ENCODE measurements around the gene CCDC60.

The CCDC60 gene

GRCh38 chr12:119334430-119335170 is at the start of gene CCDC60:
Gene CCDC60, plus strand, starts transcription at chr12:119334729. Its CDS starts 448 bp downstream, at chr12:119335177.
- no peak for DNase-seq (ENCODE audit: low read depth in 3 of 3)

GRCh38 chr12:119288576-119288975 is 46.0 kb upstream of the CCDC60 start:
- no peak for DNase-seq (ENCODE audit: low read depth in 3 of 3)

- DNase-seq (ENCODE audit: low read depth in 3 of 3), result no peak
Measured at GRCh38 chr12:119292893-119293630, 41.5 kb upstream of the CCDC60 start.

GRCh38 chr12:119294211-119294610 is 40.3 kb upstream of the CCDC60 start:
- DNase-seq (ENCODE audit: low read depth in 3 of 3), result no peak

DNA sequence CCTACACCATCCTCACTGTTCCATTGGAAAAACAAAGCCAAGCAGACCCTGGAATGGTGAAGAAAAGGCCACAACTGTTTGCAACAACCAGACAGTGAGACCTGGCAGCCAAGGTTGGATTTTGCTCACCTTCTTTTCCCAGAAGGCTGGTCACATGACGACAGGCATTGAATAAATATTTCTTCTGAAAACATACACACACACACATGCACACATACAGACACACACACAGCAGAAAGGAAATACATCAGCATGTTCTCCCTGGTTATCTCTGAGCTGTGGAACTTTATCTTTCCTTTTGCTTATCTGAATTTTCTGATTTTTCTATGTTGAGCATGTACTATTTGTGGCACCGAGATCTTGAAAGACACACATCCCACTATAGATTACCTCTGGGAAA is 38.0 kb upstream of the CCDC60 start:
- no peak for DNase-seq (ENCODE audit: low read depth in 3 of 3)

- no peak for DNase-seq (ENCODE audit: low read depth in 3 of 3)
Measured at GRCh38 chr12:119299130-119299529, 35.4 kb upstream of the CCDC60 start.

- no peak for DNase-seq (ENCODE audit: low read depth in 3 of 3)
Measured at GRCh38 chr12:119301379-119301778, 33.1 kb upstream of the CCDC60 start.

- no peak for DNase-seq (ENCODE audit: low read depth in 3 of 3)
Measured at GRCh38 chr12:119302451-119303080, 32.0 kb upstream of the CCDC60 start.

DNA sequence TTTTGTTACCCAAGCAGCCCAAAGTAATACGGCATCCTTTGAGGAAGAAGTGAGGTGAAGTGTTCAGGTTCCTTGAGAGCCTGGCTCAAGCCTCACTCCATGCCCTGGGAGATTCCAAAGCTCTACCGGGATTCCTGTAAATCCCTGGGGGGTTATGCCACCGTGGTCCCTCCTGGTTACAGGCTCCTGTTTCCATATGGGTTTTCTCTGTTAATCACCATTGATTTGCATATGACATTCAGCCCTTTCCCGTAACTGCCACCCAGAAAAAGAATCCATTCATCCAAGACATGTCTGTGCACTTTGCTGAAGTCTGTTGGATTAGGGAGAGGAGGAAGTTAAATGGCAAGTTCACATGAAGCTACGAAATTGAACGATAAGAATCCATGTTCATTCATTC is 27.9 kb upstream of the CCDC60 start:
- DNase-seq (ENCODE audit: low read depth in 3 of 3), result no peak

GRCh38 chr12:119307747-119308146 is 26.8 kb upstream of the CCDC60 start:
- DNase-seq (ENCODE audit: low read depth in 3 of 3), result no peak

DNA sequence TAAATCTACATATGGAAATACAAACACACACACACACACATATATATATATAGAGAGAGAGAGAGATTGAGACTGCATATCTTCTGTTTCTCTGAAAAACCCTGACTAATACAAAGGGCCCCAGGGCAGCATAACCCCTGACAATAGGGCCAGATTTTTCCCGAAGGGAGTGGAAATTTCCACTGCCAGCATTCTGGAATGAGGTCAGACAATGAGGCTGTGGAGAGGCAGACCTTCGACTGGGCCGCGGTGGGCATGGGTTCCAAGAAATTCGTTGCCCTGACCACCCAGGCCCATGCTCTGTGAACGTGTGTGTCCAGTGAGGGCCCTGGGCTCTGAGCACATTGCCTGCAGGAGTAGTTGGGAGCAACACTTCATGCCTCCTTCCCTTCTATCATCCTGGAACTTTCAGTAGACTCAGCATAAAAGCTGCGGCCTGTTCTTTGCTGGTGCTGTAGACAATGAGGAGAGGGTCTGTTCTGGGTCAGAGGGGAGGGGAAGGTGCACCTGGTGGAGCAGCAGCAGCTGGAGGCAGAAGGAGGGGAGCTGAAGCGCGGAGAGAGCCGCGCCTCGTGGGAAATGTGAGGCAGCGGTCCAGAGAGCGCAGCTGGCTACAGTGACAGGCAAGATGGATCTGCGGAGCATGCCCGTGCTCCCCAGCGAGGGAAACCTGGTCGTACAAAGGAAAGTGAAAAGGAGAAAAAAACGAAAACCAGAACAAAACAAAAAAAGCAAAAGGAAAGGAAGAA is 25.6 kb upstream of the CCDC60 start:
- no peak for DNase-seq (ENCODE audit: low read depth in 3 of 3)

DNA sequence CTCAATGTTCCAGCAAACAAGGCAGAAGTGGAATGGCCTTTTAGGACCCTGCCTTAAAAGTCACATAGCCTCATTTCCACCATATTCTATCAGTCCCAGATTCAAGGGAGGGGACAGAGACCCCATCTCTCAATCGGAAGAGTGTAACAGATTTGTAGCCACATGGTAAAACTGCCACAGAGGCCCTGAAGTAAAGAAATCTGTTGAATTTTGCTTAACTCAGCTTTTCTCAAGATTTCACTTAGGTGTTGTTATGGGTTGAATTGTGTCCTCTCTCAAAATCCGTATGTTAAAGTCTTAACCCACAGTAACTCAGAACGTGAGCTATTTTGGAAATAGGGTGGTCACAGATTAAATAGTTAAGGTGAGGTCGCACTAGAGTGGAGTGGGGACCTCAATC is 22.7 kb upstream of the CCDC60 start:
- DNase-seq (ENCODE audit: low read depth in 3 of 3), result no peak

DNA sequence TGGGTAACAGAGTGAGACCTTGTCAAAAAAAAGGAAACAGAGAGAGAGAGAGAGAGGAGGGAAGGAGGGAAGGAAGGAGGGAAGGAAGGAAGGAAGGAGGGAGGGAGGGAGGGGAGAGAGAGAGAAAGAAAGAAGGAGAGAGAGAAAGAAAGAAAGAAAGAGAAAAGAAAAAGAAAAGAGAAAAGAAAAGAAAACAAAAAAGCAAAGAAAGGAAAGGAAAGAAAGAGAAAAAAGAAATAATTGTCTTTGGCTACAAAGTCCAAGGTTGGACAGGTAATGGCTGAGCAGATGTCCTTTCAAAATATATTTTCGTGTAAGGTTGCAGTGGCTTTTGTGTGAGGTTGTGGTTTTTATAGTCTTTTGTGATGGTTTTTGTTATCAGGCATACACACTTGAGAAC is 21.6 kb upstream of the CCDC60 start:
- no peak for DNase-seq (ENCODE audit: low read depth in 3 of 3)

GRCh38 chr12:119314290-119314689 is 20.2 kb upstream of the CCDC60 start:
- no peak for DNase-seq (ENCODE audit: low read depth in 3 of 3)

DNA sequence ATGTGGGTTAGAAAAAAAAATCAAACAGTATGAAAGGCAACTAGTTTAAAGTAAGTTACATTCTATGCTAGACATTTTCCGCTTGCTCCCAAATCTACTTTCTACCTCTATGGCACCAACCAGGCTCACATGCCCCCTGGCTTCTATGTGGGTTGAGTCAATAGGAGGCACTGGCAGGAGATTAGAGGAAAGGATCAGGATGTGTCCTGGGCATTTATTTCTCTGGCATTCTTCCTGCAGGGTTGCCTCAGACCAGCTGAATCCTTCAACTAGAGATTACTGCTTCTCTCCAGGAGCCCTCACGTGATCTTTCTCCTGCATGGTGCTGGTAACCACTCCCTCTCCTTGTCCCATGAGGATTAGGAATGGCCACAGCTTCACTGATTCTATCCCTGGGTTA is 14.9 kb upstream of the CCDC60 start:
- DNase-seq (ENCODE audit: low read depth in 3 of 3), result no peak

DNA sequence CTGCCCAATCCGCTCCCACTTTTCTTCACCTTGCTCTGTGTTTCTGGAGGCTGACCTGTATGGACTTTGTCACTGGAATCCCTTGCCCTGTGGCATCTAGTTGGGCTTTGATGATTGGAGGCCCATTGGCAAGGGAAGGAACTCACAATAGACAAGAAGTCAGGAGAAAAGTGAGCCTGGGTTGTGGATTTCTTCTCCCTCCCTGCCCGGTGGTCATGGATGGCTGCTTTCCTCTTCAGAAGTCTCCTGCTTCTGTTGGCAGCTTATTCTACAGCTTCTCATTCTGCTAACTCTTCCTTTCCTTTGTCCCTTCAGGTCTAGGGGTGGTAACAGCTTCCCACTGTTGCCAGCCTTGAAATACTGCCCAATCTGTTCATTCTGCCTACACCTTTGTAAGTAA is 13.9 kb upstream of the CCDC60 start:
- no peak for DNase-seq (ENCODE audit: low read depth in 3 of 3)

- no peak for DNase-seq (ENCODE audit: low read depth in 3 of 3)
Measured at GRCh38 chr12:119322301-119322723, 12.2 kb upstream of the CCDC60 start.

DNA sequence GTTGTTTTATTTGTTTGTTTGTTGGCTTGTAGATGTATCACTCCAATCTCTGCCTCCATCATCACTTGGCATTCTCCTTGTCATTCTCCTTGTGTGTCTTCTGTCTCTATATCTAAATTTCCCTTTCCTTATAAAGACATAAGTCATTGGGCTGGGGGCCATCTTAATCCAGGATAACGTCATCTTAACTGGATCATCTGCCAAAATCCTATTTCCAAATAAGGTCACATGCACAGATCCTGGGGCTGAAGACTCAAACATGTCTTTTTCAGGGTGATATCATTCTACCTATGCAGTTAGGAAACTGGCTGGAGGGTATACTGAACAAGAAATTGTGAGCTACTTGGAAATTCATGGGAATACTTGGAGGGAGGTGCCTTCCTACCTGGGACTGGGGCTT is 8.7 kb upstream of the CCDC60 start:
- DNase-seq (ENCODE audit: low read depth in 3 of 3), result no peak

DNA sequence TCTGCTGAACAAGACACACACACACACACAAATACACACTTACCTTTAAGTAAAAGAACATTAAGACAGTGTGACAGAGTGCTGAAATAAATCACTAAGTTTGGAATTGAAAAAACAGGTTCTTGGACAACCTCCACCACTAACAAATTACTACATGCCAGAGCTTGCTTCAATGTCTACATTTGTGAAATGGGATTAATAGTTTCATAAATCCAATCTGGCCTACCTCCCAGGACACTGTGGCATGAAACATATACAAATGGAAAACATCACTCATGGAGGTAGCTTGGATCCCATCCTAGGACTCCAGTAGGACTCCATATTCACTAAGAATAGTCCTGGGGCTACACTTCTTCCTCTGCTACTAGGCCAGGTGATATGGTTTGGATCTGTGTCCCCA is 8.2 kb upstream of the CCDC60 start:
- DNase-seq (ENCODE audit: low read depth in 3 of 3), result no peak

- no peak for DNase-seq (ENCODE audit: low read depth in 3 of 3)
Measured at GRCh38 chr12:119327471-119327870, 7.1 kb upstream of the CCDC60 start.

- DNase-seq (ENCODE audit: low read depth in 3 of 3), result no peak
Measured at GRCh38 chr12:119328111-119328510, 6.4 kb upstream of the CCDC60 start.

Measured in stimulated activated CD4-positive, alpha-beta T cell treated with anti-CD3 and anti-CD28 coated beads, TNF-alpha, amount 100 ng/mL, for 4 hours (primary cell).